Activated T-cell treated with anti-CD3 and anti-CD28 coated beads, Interleukin-2, amount 50 U/mL, for 72 hours (primary cell): ENCODE results near the gene ZFY. TPM values are rescaled to one million over a fixed set of nuclear protein-coding genes. Genes with fewer than 3 reads are reported as not detected.
"Not testable (repeated sequence)": the region's sequence is repeated elsewhere in the genome, so short reads cannot be mapped to it uniquely, and the experiment has no call there.

ENCODE experiments used
- ATAC-seq, 2 donors: fragments of 150-1000 bp; cut with Tn5 transposase; replicated peaks in 1 of 2; 2 replicates each; pipeline ENCODE4 v1.10.0; 2021; ENCODE audit warnings: moderate library complexity in 2 of 2, mild to moderate bottlenecking in 1 of 2
- DNase-seq, 2 donors: peaks; one replicate each; pipeline ENCODE4 v3.0.0; 2021 to 2022; ENCODE audit warnings: mixed read lengths in 1 of 2
- H3K27ac Mint-ChIP-seq: one replicate; pipeline ENCODE4 v1.8.0; 2022; ENCODE audit warnings: mild to moderate bottlenecking, moderate library complexity, mixed read lengths
- H3K27me3 Mint-ChIP-seq: one replicate; pipeline ENCODE4 v1.8.0; 2022; ENCODE audit warnings: low read depth, mixed read lengths
- H3K36me3 Mint-ChIP-seq, 2 donors: one replicate each; pipeline ENCODE4 v1.8.0; 2022; ENCODE audit warnings: mixed read lengths in 2 of 2, mild to moderate bottlenecking in 1 of 2; ENCODE audit not compliant: insufficient read depth in 2 of 2
- H3K4me1 Mint-ChIP-seq: one replicate; pipeline ENCODE4 v1.8.0; 2022; ENCODE audit warnings: low read depth, mixed read lengths
- H3K4me3 Mint-ChIP-seq, 2 donors: one replicate each; pipeline ENCODE4 v1.8.0; 2022; ENCODE audit warnings: mild to moderate bottlenecking in 2 of 2, mixed read lengths in 2 of 2, moderate library complexity in 2 of 2
- H3K9me3 Mint-ChIP-seq, 2 donors: one replicate each; pipeline ENCODE4 v1.8.0; 2022; ENCODE audit warnings: mixed read lengths in 2 of 2
- total RNA-seq, 2 donors: library from RNA; stranded (reverse); gene quantifications; one replicate each; pipeline ENCODE4 v1.2.3, GENCODE V29; 2022

The ZFY gene
- total RNA-seq, 2 donors from 2014 or later: 19.8 TPM; not detected in 1

DNA sequence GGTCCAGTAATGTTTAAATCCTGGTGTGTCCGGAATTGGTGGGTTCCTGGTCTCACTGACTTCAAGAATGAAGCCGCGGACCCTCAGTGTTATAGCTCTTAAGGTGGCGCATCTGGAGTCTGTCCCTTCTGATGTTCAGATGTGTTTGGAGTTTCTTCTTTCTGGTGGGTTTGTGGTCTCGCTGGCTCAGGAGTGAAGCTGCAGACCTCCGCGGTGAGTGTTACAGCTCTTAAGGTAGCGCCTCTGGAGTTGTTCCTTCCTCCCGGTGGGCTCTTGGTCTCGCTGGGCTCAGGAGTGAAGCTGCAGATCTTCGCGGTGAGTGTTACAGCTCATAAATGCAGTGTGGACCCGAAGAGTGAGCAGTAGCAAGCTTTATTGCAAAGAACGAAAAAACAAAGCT lies 62.2 kb downstream of the ZFY start:
- H3K27me3 Mint-ChIP-seq, ATAC-seq, H3K9me3 Mint-ChIP-seq, DNase-seq, H3K4me3 Mint-ChIP-seq, H3K27ac Mint-ChIP-seq, H3K4me1 Mint-ChIP-seq, H3K36me3 Mint-ChIP-seq: not testable (repeated sequence)

DNA sequence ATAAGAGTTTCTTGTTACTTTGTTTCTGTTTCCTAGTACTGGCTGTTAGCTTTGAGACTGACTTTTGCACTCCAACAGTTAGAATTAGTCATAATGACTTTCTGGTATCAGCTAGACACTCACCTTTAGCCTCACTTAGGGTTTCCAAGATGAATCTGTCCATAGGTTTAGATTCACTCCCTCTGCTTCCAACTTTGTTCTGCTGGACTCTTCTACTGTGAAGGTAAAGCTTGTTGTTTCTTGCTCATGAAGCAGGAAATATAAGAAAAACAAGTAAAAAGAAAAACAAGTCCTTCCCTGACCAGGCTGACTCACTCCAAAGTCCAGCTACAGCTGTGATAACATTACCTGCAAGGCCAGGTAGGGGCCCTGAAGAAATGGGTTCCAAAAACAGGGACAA lies 67.0 kb downstream of the ZFY start:
- Mint-ChIP-seq H3K9me3 (no peaks in the 10 kb centered on the region), H3K27me3 (no peaks in the 10 kb centered on the region), H3K27ac (peak overlapping the region; percentile 98), H3K4me3 (peak overlapping the region in 1 of 2 donors; percentile 99), H3K4me1 (no peaks in the 10 kb centered on the region), H3K36me3 (no peaks in the 10 kb centered on the region)
- DNase-seq (no peak), ATAC-seq (peak in 1 of 2 donors; percentile 63)

DNA sequence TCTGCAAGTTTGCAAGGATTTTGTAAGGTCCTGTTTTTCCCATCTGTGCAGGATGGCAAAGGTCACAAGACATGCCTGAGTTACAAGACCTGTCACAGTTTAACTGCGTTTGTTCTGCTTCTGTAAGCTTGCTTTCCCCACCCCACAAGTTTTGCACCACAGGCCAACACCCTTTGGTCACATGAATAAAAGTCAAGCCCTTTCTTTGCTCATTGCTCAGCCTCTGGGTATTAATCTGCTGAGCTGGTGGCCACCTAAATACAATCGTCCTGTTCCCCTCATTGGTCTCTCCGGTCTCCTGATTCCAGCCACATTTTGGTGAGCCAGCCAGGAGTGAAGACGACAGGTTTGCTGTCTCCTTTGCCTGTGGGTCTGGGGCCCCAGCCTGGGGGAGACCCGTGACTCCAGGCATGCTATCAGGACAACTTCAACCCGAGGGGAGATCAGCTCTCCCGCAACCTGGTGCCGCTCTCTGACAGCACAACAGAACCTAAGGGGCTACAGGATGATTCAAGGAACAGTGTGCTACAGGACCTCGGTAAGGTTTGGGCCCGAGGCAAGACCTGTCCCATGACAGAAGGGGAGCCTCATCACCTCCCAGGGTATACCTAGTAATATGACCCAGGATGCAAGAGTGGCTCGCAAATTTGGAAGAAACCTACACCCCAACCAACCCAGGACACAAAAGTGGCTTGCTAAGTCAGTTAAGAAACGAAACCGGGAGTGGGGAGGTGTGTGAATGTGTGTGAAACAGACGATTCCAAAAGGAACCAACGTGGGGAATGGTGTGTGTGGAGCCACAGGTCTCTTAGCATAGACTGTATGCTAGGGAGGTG lies 67.7 kb downstream of the ZFY start:
- H3K27ac Mint-ChIP-seq: peak overlapping the region; percentile 98
- no peaks in the 10 kb centered on the region for H3K27me3 Mint-ChIP-seq
- H3K9me3 Mint-ChIP-seq: no peaks in the 10 kb centered on the region
- H3K4me1 Mint-ChIP-seq: no peaks in the 10 kb centered on the region
- H3K4me3 Mint-ChIP-seq: peak overlapping the region in 1 of 2 donors; percentile 99
- no peaks in the 10 kb centered on the region for H3K36me3 Mint-ChIP-seq
- ATAC-seq (peak in 1 of 2 donors; percentile 29), DNase-seq (peak in 1 of 2 donors; percentile 14)

DNA sequence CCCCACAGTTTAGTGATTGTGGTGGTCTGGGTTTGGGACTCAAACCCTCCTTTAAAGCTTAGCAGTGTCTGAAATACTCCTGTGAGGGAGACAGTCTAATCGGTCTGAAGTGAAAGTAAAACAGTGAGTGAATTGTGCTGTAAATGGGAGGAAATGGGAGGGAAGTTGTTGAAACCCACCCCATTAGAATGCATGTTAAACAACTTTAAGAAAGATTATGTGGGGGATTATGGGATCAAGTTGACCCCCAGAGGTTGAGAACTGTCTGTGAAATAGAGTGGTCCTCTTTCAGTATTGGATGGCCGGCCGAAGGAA lies 68.3 kb downstream of the ZFY start:
- H3K4me1 Mint-ChIP-seq: no peaks in the 10 kb centered on the region
- ATAC-seq: peak in 1 of 2 donors; percentile 57

DNA sequence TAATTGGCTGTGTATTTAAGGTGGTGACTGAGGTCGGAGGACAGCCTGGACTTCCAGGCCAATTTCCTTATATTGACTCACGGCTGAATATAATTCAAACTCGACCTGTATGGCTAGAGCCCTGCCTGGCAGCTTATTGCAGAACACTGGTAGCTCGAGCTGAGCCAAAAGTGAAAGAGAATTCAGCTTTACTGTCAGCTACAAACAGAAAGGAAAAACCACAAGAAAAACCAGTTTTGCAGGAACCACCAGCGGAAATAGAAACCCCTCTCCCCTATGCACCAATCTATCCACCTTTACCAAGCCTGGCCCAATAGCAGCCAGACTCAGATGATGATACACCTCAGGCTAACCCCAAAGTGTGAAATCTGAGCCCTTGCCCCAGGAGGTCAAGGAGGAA lies 68.7 kb downstream of the ZFY start:
- H3K9me3 Mint-ChIP-seq: no peaks in the 10 kb centered on the region
- H3K36me3 Mint-ChIP-seq: no peaks in the 10 kb centered on the region
- H3K4me1 Mint-ChIP-seq: no peaks in the 10 kb centered on the region
- H3K4me3 Mint-ChIP-seq: peak overlapping the region in 1 of 2 donors; percentile 99
- peak in 1 of 2 donors; percentile 70 for ATAC-seq
- no peaks in the 10 kb centered on the region for H3K27me3 Mint-ChIP-seq
- H3K27ac Mint-ChIP-seq: peak overlapping the region; percentile 98
- DNase-seq: peak in 1 of 2 donors; percentile 15

More for the DNA sequence above, 68.3 kb downstream of the ZFY start:
- Mint-ChIP-seq H3K27ac (peak overlapping the region; percentile 98), H3K9me3 (no peaks in the 10 kb centered on the region), H3K27me3 (no peaks in the 10 kb centered on the region), H3K36me3 (no peaks in the 10 kb centered on the region), H3K4me3 (peak overlapping the region in 1 of 2 donors; percentile 99)
- DNase-seq: no peak

DNA sequence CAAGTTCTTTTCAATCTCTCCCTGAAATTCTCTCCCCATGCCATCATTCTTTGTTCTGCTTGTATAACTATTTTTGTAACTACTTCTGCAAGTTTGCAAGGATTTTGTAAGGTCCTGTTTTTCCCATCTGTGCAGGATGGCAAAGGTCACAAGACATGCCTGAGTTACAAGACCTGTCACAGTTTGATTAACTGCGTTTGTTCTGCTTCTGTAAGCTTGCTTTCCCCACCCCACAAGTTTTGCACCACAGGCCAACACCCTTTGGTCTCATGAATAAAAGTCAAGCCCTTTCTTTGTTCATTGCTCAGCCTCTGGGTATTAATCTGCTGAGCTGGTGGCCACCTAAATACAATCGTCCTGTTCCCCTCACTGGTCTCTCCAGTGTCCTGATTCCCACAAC lies 70.8 kb downstream of the ZFY start:
- not testable (repeated sequence) for H3K27me3 Mint-ChIP-seq, H3K9me3 Mint-ChIP-seq, DNase-seq, H3K4me3 Mint-ChIP-seq, ATAC-seq, H3K36me3 Mint-ChIP-seq, H3K27ac Mint-ChIP-seq, H3K4me1 Mint-ChIP-seq

DNA sequence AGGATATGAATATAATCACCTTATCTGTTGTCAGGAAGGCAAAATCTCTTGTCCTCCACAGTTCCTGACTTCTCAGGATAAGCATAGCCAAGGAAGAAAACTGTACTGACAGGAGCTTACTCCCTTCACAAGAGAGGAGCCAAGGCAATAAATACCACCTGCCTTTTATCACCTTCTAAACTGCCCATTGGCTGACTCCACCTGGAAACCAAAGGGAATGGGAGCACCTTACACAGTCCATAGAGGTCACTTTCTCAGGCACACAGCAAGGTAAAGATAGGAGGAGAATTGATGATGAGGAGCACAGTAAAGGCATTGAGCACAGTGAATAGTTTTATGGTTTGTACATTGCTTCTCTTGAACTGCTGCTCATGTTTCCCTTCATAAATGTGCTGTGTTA lies 72.8 kb downstream of the ZFY start:
- Mint-ChIP-seq H3K9me3 (no peaks in the 10 kb centered on the region), H3K27ac (no peak overlapping the region), H3K4me1 (no peaks in the 10 kb centered on the region), H3K27me3 (no peaks in the 10 kb centered on the region), H3K4me3 (no peak overlapping the region), H3K36me3 (no peaks in the 10 kb centered on the region)
- ATAC-seq (no peak), DNase-seq (no peak)

DNA sequence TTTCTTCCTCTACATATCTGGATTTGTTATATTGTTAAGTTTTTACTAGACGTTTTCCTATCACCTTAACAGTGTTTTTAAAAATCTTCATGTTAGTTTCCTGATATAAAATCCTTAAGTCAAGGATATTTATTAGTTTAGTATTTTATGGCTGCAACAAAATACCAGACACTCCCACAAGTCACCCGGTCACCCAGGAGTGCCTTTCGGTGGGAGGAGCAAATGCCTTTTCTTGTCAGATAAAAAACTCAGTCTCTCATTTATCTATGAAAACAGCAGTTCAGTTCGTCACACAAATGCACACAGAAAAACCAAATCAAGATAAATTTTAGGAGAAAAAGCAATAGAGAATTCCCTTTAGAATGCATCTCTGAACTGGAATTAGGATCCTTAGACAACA lies 77.0 kb downstream of the ZFY start:
- Mint-ChIP-seq H3K27ac (no peak overlapping the region), H3K36me3 (no peaks in the 10 kb centered on the region), H3K4me1 (no peaks in the 10 kb centered on the region), H3K27me3 (no peaks in the 10 kb centered on the region), H3K4me3 (no peak overlapping the region), H3K9me3 (no peaks in the 10 kb centered on the region)
- ATAC-seq (no peak), DNase-seq (no peak)

DNA sequence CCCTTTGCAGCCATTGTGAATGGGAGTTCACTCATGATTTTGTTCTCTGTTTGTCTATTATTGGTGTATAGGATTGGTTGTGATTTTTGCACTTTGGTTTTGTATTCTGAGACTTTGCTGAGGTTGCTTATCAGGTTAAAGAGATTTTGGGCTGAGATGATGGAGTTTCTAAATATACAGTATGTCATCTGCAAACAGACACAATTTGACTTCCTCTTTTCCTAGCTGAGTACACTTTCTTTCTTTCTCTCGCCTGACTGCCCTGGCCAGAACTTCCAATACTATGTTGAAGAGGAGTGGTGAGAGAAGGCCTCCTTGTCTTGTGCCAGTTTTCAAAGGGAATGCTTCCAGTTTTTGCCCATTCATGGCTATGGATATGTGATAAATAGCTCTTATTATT lies 81.4 kb downstream of the ZFY start:
- no peaks in the 10 kb centered on the region for H3K4me1 Mint-ChIP-seq
- no peak overlapping the region for H3K4me3 Mint-ChIP-seq
- H3K9me3 Mint-ChIP-seq: no peaks in the 10 kb centered on the region
- no peaks in the 10 kb centered on the region for H3K36me3 Mint-ChIP-seq
- H3K27me3 Mint-ChIP-seq: no peaks in the 10 kb centered on the region
- DNase-seq (no peak), ATAC-seq (no peak)
- peak overlapping the region; percentile 42 for H3K27ac Mint-ChIP-seq

DNA sequence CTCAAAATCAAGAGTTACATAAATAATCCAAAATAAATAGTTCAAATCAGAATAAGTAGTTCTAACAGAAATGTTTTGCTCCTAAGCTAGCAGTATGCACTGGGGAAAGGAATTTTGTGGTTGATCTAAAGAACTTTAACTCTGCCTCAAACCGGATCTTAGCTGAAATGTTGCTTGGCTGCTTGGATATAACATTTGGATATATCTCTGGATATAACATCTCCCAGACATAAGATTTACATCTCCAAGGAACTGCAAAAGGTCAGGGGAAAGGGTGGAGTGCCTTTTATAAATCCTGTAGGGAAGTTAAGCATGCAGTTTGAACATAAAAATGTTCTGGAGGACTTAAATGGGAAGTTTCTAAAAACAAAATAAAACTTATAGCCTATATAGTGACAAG lies 83.4 kb downstream of the ZFY start:
- H3K9me3 Mint-ChIP-seq: no peaks in the 10 kb centered on the region
- no peak overlapping the region for H3K27ac Mint-ChIP-seq
- no peaks in the 10 kb centered on the region for H3K27me3 Mint-ChIP-seq
- no peak overlapping the region for H3K4me3 Mint-ChIP-seq
- DNase-seq (no peak), ATAC-seq (no peak)
- no peaks in the 10 kb centered on the region for H3K4me1 Mint-ChIP-seq
- H3K36me3 Mint-ChIP-seq: no peaks in the 10 kb centered on the region

DNA sequence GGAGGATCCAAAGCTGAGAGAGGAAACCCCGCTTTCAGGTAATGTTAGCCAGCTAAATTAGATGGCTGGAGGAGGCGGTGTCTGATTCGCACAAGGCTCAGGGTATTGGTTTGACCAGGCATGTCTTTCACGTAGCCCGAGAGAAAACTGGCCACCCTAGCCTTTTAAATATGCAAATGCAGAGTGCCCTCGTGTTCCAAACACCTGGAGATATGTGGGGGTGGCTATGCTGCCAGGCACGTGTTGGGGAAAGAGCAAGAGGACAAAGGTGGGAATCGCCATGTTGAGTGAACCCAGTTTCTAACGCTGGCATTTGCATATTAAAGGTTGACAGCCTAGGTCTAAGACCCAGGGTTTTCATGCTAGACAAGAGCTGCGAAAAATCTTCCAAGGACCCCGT lies 84.4 kb downstream of the ZFY start:
- H3K36me3 Mint-ChIP-seq: no peaks in the 10 kb centered on the region
- no peak overlapping the region for H3K4me3 Mint-ChIP-seq
- no peak for DNase-seq
- no peaks in the 10 kb centered on the region for H3K27me3 Mint-ChIP-seq
- no peak for ATAC-seq
- no peaks in the 10 kb centered on the region for H3K4me1 Mint-ChIP-seq
- no peak overlapping the region for H3K27ac Mint-ChIP-seq
- no peaks in the 10 kb centered on the region for H3K9me3 Mint-ChIP-seq

DNA sequence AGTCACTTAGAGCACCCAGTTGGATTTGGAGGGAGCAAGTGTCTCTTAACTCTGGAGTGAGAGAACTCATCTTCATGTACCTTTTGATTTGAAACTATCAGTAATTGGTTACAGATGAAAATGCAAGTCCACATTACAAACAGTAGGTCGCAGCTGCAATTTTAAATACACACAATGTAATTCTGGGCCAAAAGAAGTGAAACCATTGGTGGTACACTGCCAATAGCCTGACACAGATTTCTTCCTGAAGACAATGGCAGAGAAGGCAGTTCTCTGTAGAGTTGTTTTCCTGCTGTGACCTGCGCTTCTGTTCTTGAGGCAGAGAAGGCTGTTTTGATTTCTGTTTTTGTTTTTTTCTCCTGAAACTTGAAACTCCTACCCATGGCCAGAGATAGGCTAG lies 86.0 kb downstream of the ZFY start:
- H3K4me1 Mint-ChIP-seq: no peaks in the 10 kb centered on the region
- H3K36me3 Mint-ChIP-seq: no peaks in the 10 kb centered on the region
- DNase-seq: no peak
- H3K9me3 Mint-ChIP-seq: no peaks in the 10 kb centered on the region
- no peak overlapping the region for H3K4me3 Mint-ChIP-seq
- no peak for ATAC-seq
- no peak overlapping the region for H3K27ac Mint-ChIP-seq
- H3K27me3 Mint-ChIP-seq: no peaks in the 10 kb centered on the region

DNA sequence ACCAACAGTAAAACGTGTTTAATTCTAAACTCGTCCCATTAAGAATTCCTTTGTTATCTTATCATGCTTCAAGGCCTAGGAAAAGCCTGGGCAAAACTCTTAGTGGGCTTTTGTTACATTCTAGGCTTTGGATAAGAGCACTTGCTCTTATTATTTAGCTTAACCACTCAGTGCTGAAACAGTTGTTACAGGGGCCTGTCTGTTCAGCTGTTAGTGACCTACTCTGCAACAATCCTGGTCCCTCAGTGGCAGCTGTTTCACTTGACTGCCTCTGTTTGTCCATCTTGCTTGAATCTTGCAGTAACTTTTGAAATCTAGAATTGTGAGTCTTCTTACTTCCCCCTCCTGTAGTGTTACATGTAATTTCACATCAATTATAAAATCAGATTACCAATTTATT lies 88.4 kb downstream of the ZFY start:
- no peak for DNase-seq
- ATAC-seq: no peak
- Mint-ChIP-seq H3K36me3 (peaks cover 0 to 3% of the 10 kb centered on the region in 2 donors), H3K4me1 (no peaks in the 10 kb centered on the region), H3K9me3 (peaks cover 0 to 2% of the 10 kb centered on the region in 2 donors), H3K4me3 (no peak overlapping the region), H3K27ac (peak overlapping the region; percentile 56), H3K27me3 (no peaks in the 10 kb centered on the region)

DNA sequence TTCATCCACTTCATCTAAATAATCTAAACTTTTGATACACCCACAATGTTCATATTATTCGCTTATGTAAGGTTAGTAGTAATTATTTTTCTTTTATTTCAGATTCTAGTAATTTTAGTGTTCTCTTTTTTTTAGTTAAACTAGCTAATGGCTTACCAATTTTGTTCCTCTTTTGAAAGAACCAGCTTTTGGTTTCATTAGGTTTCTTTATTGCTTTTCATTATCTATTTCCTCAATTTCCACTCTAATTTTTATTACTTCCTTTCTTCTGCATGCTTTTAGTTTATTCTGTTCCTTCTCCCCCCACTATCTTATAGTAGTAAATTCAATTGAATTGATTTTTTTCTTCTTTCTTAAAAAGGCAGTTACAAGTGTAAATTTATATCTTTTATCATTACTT lies 90.2 kb downstream of the ZFY start:
- peaks cover 0 to 3% of the 10 kb centered on the region in 2 donors for H3K36me3 Mint-ChIP-seq
- H3K4me3 Mint-ChIP-seq: no peak overlapping the region
- H3K9me3 Mint-ChIP-seq: peaks cover 0 to 2% of the 10 kb centered on the region in 2 donors
- H3K27ac Mint-ChIP-seq: no peak overlapping the region
- no peaks in the 10 kb centered on the region for H3K27me3 Mint-ChIP-seq
- ATAC-seq: no peak
- H3K4me1 Mint-ChIP-seq: no peaks in the 10 kb centered on the region
- DNase-seq: no peak
